Mesothelial cell of epicardium (in vitro differentiated cells): ENCODE data around the gene PABPC3. TPM values are rescaled to one million over a fixed set of nuclear protein-coding genes. Genes with fewer than 3 reads are reported as not detected.

Source experiments
- DNase-seq, 2 experiments: peaks; one replicate each; pipeline ENCODE4 v3.0.0; 2021; ENCODE audit warnings: low spot score in 2 of 2; ENCODE audit not compliant: unreplicated experiment in 2 of 2
- H3K27ac Mint-ChIP-seq: 2 replicates; pipeline ENCODE4 v1.8.0; 2021; ENCODE audit warnings: mixed read lengths
- H3K27me3 Mint-ChIP-seq: 2 replicates; pipeline ENCODE4 v1.8.0; 2021; ENCODE audit warnings: low read depth, mixed read lengths
- H3K36me3 Mint-ChIP-seq: 2 replicates; pipeline ENCODE4 v1.8.0; 2021; ENCODE audit warnings: mixed read lengths
- H3K4me1 Mint-ChIP-seq: 2 replicates; pipeline ENCODE4 v1.8.0; 2021; ENCODE audit warnings: mixed read lengths
- H3K4me3 Mint-ChIP-seq: 2 replicates; pipeline ENCODE4 v1.8.0; 2021; ENCODE audit warnings: mild to moderate bottlenecking, moderate library complexity, mixed read lengths
- H3K9me3 Mint-ChIP-seq: 2 replicates; pipeline ENCODE4 v1.8.0; 2021; ENCODE audit warnings: mixed read lengths
- CTCF ChIP-seq: fragments of 200-600 bp; sonication (generic); IDR thresholded peaks from one replicate; pipeline ENCODE4 v1.5.0; 2021; ENCODE audit warnings: antibody characterized with exemption; ENCODE audit not compliant: unreplicated experiment
- total RNA-seq: library from RNA; stranded (reverse); gene quantifications from 3 replicates; pipeline ENCODE4 v1.2.1, GENCODE V29; 2021

The PABPC3 gene
- total RNA-seq, 1 donor from 2014 or later = 0.29 TPM

GRCh38 chr13:25088562-25089221 is 7.2 kb upstream of the PABPC3 start:
- Mint-ChIP-seq H3K36me3 (no peaks in the 10 kb centered on the region), H3K4me3 (no peak overlapping the region), H3K27me3 (peaks cover 2% of the 10 kb centered on the region), H3K9me3 (no peaks in the 10 kb centered on the region), H3K4me1 (no peaks in the 10 kb centered on the region), H3K27ac (no peak overlapping the region)
- TF ChIP-seq CTCF = no peak
- no peak for DNase-seq

GRCh38 chr13:25097426-25097825 is 1.5 kb downstream of the PABPC3 start:
- no peak for TF ChIP-seq CTCF
- no peak overlapping the region for H3K27ac Mint-ChIP-seq
- H3K36me3 Mint-ChIP-seq = no peaks in the 10 kb centered on the region
- H3K27me3 Mint-ChIP-seq = no peaks in the 10 kb centered on the region
- H3K9me3 Mint-ChIP-seq = peaks cover 8% of the 10 kb centered on the region
- no peaks in the 10 kb centered on the region for H3K4me1 Mint-ChIP-seq
- DNase-seq = no peak
- H3K4me3 Mint-ChIP-seq = no peak overlapping the region

- H3K36me3 Mint-ChIP-seq = no peaks in the 10 kb centered on the region
- TF ChIP-seq CTCF = no peak
- peaks cover 3% of the 10 kb centered on the region for H3K9me3 Mint-ChIP-seq
These were observed 7.8 kb downstream of the PABPC3 start for GRCh38 chr13:25103711-25104110.

GRCh38 chr13:25109341-25109740 is 13.4 kb downstream of the PABPC3 start:
- Mint-ChIP-seq H3K4me3 (no peak overlapping the region), H3K4me1 (peaks cover 7% of the 10 kb centered on the region), H3K9me3 (peaks cover 6% of the 10 kb centered on the region), H3K27ac (no peak overlapping the region), H3K36me3 (no peaks in the 10 kb centered on the region), H3K27me3 (no peaks in the 10 kb centered on the region)
- DNase-seq = no peak
- no peak for TF ChIP-seq CTCF

More at GRCh38 chr13:25103711-25104110, 7.8 kb downstream of the PABPC3 start:
- H3K4me3 Mint-ChIP-seq = no peak overlapping the region
- no peak for DNase-seq
- no peaks in the 10 kb centered on the region for H3K4me1 Mint-ChIP-seq
- H3K27me3 Mint-ChIP-seq = no peaks in the 10 kb centered on the region
- no peak overlapping the region for H3K27ac Mint-ChIP-seq

GRCh38 chr13:25110956-25111584 is 15.1 kb downstream of the PABPC3 start:
- Mint-ChIP-seq H3K4me1 (peaks cover 23% of the 10 kb centered on the region), H3K27ac (no peak overlapping the region), H3K9me3 (peaks cover 6% of the 10 kb centered on the region), H3K27me3 (no peaks in the 10 kb centered on the region), H3K4me3 (no peak overlapping the region), H3K36me3 (no peaks in the 10 kb centered on the region)
- no peak for TF ChIP-seq CTCF
- DNase-seq = no peak
